Measurements from ENCODE around the gene MAFB.

The MAFB gene

DNA sequence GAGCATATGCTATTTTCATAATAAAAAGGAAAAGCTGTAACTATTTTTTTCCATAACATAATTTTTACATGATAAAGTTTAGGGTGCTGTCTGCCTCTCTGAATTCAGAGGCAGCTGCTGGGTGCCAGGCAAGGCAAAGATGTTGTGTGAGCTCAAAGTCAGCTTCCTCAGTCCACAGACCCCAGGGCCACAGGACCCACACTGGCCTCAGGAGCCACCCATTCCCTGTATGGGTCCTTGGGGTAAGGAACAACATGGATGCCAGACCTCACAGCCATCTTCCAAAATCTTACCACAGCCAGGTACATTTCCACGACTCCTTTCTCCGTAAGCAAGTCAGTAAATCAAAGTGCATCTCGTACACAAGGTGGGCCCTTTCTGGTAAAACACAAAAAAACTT, 16.4 kb upstream of the MAFB start:
- DNase-seq = no peak
- in situ Hi-C loops (cut with HindIII; ENCODE audit: low pct_ligation_motif_present, low pct_unique_long_range_greater_than_20kb, low sequenced_read_pairs) = no loop called here

DNA sequence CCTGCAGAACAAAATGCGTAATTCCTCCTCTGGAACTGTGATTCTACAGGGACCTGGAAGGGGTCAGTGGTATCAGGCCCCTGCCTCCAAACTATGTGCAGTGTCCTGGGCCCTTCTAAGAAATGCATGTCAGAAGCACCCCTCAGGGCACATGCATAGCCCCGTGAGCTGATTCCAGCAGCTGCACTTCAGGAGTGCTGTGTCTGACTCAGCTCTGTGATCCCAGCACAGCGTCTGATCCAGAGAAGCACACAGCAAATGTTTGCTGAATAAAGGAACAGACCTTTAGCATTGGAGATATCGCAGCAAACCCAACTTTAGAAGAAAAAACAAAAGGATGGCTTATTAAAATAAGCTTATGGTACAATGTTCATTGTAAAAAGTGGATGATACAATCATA, 15.8 kb upstream of the MAFB start:
- DNase-seq = no peak
- in situ Hi-C loops (cut with HindIII; ENCODE audit: low pct_ligation_motif_present, low pct_unique_long_range_greater_than_20kb, low sequenced_read_pairs) = no loop called here

DNA sequence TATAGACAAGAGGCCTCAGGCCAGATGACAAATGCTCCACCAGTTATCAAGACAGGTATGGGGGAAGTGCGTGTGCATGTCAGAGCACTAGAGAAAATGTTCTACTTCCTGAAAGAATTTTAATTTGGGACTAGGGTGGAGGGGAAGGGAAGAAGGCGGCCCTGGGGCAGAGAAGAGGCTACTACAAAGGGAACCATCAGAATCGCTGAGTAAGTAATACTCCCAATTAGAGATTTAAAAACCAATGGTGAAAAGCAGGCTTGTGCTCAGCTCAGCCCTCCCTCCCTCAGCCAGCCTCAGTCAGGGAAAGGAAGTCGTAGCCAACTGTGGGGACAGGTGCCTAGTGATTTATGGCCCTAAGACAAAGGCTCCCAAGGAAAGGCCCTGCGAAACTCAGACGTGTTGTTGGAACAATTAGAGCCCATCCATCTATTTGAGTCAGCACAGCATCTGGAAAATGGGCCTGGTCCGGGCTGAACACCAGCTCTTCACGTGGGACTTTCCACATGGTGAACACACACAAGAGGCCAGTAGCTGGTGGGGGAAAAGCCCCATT, 15.0 kb upstream of the MAFB start:
- no peak for DNase-seq
- in situ Hi-C loops (cut with HindIII; ENCODE audit: low pct_ligation_motif_present, low pct_unique_long_range_greater_than_20kb, low sequenced_read_pairs) = no loop called here

DNA sequence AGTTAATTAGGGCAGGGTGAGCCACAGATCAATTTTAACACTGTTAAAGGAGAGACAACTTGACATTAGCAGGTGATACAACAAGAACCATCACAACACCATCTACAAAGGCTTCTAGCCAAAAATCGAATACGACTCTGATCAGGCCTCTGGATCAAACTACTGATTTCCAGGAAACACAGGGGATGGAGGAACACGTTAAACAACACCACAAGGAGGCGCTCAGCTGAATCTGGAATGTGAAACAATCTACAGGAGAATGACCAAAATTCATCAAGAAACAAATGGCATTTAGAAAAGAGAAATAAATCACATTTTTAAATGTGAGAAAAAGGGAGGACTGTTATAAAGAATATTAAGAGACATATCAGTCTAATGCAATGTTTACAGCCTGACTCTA, 13.5 kb upstream of the MAFB start:
- DNase-seq = no peak
- in situ Hi-C loops (cut with HindIII; ENCODE audit: low pct_ligation_motif_present, low pct_unique_long_range_greater_than_20kb, low sequenced_read_pairs) = no loop called here

DNA sequence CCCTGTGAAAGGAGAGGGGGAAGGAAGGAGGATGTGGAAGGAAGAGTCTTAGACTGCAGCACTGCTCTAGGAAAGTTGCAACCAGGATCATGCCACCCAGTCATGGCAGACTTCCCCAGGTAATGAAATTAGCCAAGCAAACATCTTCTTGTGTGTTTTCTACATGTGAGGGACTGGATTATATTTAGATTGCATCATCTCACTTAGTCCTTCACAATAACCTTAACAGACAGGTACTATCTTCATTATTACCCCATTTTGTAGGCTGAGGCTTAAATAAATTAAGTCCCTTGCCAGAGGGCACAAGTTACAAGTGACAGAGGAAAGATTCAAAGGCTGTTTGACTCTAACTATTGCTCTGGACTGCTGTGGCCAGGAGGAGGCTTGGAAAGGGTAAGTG, 9.7 kb upstream of the MAFB start:
- no peak for DNase-seq
- in situ Hi-C loops (cut with HindIII; ENCODE audit: low pct_ligation_motif_present, low pct_unique_long_range_greater_than_20kb, low sequenced_read_pairs) = no loop called here

DNA sequence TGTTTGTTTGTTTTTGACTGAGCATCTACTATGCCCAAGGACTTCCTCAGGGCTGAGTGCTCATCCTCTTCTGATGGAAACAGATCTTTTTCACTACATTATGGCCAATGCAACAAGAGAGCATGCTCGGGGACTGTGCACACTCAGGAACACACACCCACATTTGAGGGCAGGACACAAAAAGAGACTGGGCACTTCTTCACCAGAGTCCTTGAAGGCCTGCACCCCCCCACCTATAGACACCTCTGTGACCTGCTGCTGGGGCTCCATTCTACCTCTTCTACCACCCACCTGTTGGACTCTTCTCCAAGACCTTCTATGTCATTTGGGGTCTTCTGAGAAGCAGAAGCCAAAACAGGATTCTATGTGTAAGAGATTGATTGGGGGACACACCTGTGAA, 9.2 kb upstream of the MAFB start:
- in situ Hi-C loops (cut with HindIII; ENCODE audit: low pct_ligation_motif_present, low pct_unique_long_range_greater_than_20kb, low sequenced_read_pairs) = no loop called here
- DNase-seq = no peak

DNA sequence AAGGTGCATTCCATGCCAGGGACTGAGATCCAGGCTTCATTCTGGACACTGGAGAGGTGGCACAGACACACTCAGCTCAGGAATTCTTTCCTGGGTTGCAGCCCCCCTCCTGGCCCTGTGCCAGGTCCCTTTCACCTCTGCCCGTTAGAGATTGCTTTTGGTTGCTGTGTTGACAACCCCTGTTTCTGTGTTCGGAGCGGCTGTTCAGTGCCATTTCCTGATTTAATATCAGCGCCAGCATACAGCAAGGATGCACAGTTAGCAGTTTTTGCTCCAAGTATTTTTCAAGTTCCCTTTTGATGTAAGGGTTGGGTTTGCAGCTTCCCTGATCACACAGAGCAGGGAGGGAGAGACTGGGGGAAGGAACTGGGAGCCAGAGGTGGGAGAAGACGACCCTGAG, 8.5 kb upstream of the MAFB start:
- in situ Hi-C loops (cut with HindIII; ENCODE audit: low pct_ligation_motif_present, low pct_unique_long_range_greater_than_20kb, low sequenced_read_pairs) = no loop called here
- DNase-seq = no peak

DNA sequence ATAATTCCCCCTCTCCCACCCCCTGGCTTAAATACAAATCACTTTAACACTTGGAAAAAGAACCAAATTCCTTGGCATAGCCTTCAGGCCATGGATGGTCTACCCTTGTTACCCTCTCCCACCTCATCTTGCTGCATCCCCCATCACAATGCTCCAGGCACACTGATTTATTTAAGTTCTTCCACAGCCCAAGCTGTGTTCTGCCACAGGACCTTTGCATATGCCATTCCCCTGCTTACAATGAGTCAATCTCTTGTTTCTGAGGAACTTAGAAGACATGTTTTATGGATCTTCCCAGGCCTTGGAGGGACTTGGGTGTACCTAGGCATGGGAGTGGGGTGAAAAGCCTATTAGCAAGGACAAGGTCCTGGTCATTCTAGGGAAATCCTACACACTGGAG, 6.2 kb upstream of the MAFB start:
- in situ Hi-C loops (cut with HindIII; ENCODE audit: low pct_ligation_motif_present, low pct_unique_long_range_greater_than_20kb, low sequenced_read_pairs) = no loop called here

DNA sequence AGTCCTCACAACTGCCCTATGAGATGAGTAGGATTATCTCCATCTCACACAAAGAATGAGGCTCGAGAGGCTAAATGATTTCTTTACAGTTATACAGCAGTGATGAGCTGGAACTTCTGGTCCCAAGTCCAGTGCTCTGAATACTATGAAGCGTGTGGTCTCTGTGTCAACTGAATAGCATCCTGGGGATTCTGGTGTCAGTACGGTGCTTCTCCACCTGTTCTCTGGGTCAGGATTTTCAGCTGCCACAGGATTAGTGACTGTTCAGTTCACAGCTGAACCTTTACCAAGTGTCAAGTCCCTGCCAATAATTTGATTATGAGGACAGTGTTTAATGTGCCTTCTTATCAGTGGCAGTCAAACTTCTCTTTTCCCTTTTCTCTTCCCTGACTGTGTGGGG, 5.2 kb upstream of the MAFB start:
- DNase-seq = no peak
- in situ Hi-C loops (cut with HindIII; ENCODE audit: low pct_ligation_motif_present, low pct_unique_long_range_greater_than_20kb, low sequenced_read_pairs) = no loop called here

More for the DNA sequence above, 6.2 kb upstream of the MAFB start:
- DNase-seq = no peak

DNA sequence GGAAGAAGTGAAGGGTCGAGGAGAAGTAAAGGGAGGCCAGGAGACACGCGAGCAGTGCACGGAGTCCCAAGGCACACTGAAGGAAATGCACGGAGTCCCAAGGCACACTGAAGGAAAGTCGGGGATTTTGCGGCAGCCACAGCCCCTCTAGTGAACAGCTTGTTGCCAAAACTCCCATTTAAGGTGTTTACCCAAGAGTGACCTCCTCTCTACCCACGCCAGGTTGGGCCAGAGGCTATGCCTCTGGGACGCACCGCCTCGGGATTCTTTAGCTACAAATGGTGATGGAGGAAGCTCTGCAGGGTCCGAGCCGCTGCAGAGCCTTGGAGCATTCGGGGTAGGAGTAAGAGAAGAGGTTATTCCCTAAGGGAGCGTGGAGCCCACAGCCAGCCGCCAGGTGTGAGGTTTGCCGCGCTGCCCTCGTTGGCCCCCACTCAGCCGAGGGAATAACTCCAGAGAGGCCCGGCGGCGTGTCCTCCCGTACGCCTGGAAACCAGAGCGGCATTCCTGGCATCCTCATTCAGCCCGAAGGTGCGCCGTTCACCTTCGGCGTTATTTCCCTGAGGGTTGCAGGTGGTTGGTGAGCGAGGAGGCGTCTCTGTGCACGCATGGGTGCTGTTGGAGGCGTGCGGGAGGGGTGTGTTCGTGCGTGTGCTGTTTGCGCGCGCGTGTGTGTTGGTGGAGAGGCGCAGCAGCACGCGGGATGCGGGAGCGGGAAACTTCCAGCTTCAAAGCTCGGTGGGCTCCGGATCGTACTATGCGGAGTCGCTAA, 3.4 kb upstream of the MAFB start:
- DNase-seq = no peak
- in situ Hi-C loops (cut with HindIII; ENCODE audit: low pct_ligation_motif_present, low pct_unique_long_range_greater_than_20kb, low sequenced_read_pairs) = no loop called here

DNA sequence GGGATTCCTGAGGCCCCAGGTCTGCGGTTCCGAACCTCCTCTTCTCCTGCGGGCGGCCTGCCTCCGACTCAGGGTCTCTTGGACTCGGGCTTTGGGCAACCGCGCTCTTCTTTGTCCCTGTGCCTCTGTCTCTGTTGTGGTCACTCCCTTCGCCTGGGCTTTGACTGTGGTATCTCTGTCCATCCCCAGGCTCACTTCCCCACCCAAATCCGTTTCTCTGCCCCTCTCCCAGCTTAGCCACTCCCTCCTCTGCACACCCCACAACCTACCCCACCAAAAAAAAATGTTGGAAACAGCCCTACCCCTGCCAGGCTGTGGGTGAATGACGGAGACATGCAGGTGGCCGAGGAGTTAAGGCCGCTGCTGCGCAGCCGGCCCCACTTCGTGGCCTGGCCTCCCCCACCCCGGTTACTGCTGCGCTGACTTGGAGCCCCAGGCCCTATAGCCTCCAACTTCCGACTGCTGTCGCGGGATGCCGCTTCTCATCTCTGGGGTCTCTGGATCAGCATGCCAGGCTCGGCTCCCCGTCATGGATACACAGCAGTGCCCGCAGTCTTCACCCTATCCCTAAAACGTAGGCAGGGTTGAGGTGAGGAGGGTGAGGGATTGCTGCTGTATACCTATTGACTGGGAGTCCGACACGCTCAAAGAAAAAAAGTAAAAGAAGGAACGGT, 2.7 kb upstream of the MAFB start:
- in situ Hi-C loops (cut with HindIII; ENCODE audit: low pct_ligation_motif_present, low pct_unique_long_range_greater_than_20kb, low sequenced_read_pairs) = no loop called here
- no peak for DNase-seq

DNA sequence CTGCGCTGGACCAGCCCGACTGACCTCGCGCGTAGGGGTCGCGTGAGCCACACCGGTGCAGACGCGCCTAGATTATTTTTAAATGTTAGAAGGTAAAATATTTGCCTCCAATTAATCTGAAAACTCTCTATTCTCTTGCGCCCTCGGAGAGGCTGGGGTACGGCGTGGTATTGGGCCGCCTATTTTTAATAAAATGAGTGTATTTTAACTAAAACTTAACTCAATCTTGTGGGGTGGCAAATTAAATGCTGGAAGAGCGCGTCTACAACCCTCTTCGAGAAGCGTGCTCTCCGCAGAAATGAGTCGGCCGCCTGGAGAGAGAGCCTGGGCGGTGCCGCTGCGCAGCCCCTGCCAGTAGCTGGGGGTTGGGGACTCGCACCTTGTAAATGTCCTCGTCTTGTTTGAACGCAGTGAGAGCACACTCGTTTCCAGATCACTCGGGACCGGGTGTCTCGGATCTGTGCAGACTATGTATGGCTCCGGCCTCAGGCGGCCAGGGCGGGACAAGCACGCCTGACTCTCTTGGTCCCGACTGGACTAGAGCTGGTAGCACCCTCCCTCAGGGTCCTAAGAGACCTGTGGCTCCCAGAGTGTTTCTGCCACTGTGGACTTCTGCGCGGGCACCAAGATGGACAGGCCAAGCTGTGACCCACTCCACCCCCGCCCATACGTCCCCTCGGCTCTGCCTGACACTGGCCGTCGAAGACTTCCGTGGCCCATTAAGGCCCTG, 2.0 kb upstream of the MAFB start:
- DNase-seq = no peak
- in situ Hi-C loops (cut with HindIII; ENCODE audit: low pct_ligation_motif_present, low pct_unique_long_range_greater_than_20kb, low sequenced_read_pairs) = no loop called here

DNA sequence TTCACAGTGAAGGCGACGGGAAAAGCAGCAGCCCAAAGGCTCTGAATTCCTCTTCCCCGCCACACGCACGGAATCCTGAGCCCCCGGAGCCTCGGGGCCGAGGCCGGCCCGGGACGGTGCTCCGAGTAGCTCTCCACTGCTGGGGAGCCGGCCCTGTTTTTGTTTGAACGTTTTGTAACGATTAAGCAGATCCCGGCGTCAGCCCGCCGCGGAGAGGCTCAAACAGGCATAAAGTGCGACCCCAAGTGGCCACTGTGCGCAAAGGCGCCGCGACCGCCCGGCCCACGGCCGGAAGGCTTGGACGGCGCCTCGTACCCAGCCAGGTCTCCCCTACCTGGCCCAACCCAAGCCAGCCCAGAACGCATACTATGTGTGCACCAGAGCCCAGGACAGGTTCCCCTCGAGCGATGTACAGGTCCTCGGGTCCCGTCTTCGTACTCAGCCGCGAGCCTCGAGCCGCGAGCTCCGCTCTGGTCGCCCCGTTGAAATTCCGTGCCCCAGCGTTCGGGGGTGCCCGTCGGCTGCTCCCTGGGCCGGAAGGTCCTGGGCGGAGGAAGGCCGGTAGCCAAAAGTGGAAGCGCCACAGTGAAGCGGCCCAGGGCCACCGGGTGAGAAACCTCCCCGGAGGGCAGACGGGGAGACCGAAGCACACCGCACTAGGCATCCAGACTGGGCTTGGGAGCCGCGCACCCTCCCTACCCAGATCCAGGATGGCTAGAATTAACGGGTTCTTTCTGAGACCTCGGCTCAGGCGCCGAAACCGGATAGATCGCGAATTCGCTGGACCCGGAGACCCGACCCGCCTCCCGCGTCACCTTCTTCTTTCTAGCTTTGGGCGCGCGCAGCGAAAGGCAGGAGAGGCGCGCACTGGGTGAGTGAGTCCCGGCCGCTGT, 1.2 kb upstream of the MAFB start:
- in situ Hi-C loops (cut with HindIII; ENCODE audit: low pct_ligation_motif_present, low pct_unique_long_range_greater_than_20kb, low sequenced_read_pairs) = no loop called here
- DNase-seq = peak; percentile 70

DNA sequence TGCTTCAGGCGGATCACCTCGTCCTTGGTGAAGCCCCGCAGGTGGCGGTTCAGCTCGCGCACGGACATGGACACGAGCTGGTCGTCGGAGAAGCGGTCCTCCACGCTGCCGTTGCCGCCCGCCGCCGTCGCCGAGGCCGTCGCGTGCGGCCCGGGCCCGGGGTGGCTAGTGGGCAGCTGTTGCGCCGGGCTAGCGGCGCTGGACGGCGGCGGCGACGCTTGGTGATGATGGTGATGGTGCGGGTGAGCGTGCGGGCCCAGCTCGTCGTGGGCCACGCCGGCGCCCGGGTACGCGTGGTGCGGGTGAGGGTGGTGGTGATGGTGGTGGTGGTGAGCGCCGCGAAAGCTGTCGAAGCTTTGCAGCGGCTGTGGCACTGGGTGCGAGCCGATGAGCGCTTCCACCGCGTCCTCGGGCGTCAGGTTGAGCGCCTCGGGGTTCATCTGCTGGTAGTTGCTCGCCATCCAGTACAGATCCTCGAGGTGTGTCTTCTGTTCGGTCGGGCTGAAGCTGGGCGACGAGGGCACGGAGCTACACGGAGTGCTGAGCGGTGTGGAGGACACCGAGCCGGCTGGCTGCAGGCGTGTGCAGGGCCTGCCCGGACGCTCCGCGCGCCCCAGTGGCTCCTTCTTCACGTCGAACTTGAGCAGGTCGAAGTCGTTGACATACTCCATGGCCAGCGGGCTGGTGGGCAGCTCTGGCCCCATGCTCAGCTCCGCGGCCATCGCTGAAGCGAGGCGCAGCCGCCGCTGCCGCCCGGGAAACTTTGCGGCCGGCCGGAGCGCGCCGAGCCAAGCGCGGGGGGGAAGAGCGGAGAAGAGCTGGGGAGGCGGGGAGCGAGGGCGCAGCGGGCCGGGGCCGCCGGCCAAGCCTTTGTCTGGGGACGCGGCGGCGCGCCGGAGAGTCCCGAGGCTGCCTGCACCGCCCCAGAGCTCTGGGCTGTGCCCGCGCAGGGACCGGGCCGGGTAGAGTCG, 622 bp downstream of the MAFB start:
- DNase-seq = no peak
- in situ Hi-C loops (cut with HindIII; ENCODE audit: low pct_ligation_motif_present, low pct_unique_long_range_greater_than_20kb, low sequenced_read_pairs) = no loop called here

DNA sequence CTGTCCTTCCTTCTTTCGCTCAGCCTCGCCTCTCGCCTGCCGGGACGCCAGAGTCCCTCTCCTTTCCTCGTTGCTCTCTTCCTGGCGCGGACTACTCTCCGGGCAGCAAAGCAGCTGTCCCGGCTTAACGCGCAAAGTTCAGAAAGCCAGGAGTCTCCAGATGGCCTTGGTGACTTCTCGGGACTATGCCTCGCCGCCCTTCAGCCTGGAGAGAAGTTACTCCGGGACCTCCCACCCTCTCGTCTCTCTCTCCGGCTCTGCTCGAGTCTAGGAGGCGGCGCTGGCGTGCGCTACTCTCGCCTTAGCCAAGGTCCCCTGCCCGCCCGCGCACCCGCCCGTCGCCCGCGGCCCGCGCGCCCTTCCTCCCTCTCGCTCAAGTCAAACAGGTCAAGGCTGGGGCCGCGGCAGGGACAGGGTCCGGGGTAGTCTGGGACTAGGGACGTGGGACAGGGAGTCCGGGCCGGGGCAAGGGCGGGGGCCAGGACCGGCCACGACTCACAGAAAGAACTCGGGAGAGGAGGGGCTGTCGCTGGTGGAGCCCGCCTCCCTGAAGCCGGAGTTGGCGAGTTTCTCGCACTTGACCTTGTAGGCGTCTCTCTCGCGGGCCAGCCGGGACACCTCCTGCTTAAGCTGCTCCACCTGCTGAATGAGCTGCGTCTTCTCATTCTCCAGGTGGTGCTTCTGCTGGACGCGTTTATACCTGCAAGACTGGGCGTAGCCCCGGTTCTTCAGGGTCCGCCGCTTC, 1.5 kb downstream of the MAFB start:
- in situ Hi-C loops (cut with HindIII; ENCODE audit: low pct_ligation_motif_present, low pct_unique_long_range_greater_than_20kb, low sequenced_read_pairs) = no loop called here
- no peak for DNase-seq

DNA sequence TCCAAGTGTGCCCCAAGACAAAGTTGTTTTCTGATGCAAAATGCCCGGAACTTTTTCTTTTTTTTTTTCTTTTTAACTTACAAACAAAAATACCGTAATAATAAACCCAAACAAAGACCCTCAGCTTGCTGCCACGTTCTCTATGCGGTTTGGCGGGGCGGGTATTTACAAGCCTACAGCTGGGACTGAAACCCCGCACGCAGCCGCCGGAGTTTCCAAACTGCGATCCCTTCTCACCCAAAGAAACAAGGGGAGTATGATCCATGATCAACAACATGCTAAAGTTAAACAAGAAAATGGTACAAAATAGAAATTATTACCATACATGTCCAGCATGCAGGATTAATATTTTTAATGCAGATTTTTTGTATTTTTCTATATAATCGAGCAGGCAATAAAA, 2.1 kb downstream of the MAFB start:
- in situ Hi-C loops (cut with HindIII; ENCODE audit: low pct_ligation_motif_present, low pct_unique_long_range_greater_than_20kb, low sequenced_read_pairs) = no loop called here
- DNase-seq = no peak

DNA sequence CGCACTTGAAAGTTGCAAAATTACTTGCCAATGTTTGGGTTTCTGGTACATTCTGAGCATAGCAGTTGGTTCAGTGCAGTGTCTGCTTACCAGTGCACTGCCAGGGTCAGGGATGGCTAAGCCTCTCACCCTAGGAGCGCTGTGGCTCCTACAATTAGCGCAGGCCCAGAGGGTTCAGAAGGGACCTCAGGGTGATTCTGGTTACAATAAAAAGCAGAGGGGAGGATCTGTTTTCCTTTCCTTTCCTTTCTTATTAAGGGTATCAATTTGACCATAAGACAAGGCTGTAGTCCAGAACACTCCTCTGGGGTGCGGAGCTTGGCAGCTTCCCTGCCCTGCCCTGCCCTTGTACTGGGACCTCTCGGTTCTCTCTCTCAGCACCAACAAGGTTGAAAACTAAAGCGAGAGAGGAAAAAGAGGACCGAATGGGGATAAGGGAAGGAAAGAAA, 2.6 kb downstream of the MAFB start:
- DNase-seq = no peak
- in situ Hi-C loops (cut with HindIII; ENCODE audit: low pct_ligation_motif_present, low pct_unique_long_range_greater_than_20kb, low sequenced_read_pairs) = no loop called here
